KOPT-K1 (cell line): ENCODE measurements around the gene RARB.

Source experiments
- H3K27ac ChIP-seq: fragments of 200-600 bp; sonication (generic); 2 replicates; pipeline ENCODE4 v1.5.1; 2016; ENCODE audit warnings: antibody characterized with exemption, mild to moderate bottlenecking, low read depth, low read length; ENCODE audit not compliant: poor library complexity, severe bottlenecking
- H3K36me3 ChIP-seq: fragments of 200-600 bp; sonication (generic); 2 replicates; pipeline ENCODE4 v1.5.1; 2017; ENCODE audit warnings: antibody characterized with exemption, mild to moderate bottlenecking, low read length, moderate library complexity; ENCODE audit not compliant: insufficient read depth
- H3K9me3 ChIP-seq: fragments of 200-600 bp; sonication (generic); 2 replicates; pipeline ENCODE4 v1.5.1; 2017; ENCODE audit warnings: antibody characterized with exemption, low read length, mild to moderate bottlenecking; ENCODE audit not compliant: insufficient read depth, poor library complexity, severe bottlenecking

The RARB gene

GRCh38 chr3:25427942-25428788 lies at the start of gene RARB:
Gene RARB, plus strand, starts transcription at chr3:25428263. Its CDS starts 469 bp downstream, at chr3:25428732.
- Histone ChIP-seq H3K9me3 (no peaks in the 10 kb centered on the region), H3K27ac (no peak within 1 kb of the TSS), H3K36me3 (no peaks in the 10 kb centered on the region)

GRCh38 chr3:25378786-25379311 lies 49.2 kb upstream of the RARB start:
- Histone ChIP-seq H3K36me3 (no peaks in the 10 kb centered on the region), H3K9me3 (no peaks in the 10 kb centered on the region), H3K27ac (no peak overlapping the region)

- Histone ChIP-seq H3K9me3 (no peaks in the 10 kb centered on the region), H3K27ac (no peak overlapping the region), H3K36me3 (no peaks in the 10 kb centered on the region)
These were observed 47.8 kb upstream of the RARB start for GRCh38 chr3:25380222-25380739.

- Histone ChIP-seq H3K27ac (no peak overlapping the region), H3K9me3 (no peaks in the 10 kb centered on the region), H3K36me3 (no peaks in the 10 kb centered on the region)
These were observed 47.0 kb upstream of the RARB start for GRCh38 chr3:25381083-25381482.

DNA sequence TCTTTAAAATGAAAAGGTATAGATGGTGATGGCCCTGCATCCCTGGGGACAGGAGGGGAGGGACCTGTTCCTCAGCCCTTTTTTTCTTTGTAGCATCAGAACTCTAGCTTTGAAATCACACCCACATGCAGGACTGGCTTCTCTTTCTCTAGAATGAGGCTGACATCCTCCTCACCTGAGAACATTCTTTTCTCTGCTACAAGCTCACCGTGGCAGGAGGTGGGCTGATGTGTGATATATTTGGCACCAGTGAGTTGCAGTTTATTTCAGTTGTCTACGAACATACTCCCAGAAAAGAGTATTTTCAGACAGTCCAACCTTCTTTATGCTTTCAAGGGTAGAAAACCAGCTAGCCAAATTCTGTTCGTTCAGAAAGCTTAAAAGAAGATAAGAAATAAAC lies 43.6 kb upstream of the RARB start:
- H3K36me3 ChIP-seq, result no peaks in the 10 kb centered on the region
- no peaks in the 10 kb centered on the region for H3K9me3 ChIP-seq
- no peak overlapping the region for H3K27ac ChIP-seq

DNA sequence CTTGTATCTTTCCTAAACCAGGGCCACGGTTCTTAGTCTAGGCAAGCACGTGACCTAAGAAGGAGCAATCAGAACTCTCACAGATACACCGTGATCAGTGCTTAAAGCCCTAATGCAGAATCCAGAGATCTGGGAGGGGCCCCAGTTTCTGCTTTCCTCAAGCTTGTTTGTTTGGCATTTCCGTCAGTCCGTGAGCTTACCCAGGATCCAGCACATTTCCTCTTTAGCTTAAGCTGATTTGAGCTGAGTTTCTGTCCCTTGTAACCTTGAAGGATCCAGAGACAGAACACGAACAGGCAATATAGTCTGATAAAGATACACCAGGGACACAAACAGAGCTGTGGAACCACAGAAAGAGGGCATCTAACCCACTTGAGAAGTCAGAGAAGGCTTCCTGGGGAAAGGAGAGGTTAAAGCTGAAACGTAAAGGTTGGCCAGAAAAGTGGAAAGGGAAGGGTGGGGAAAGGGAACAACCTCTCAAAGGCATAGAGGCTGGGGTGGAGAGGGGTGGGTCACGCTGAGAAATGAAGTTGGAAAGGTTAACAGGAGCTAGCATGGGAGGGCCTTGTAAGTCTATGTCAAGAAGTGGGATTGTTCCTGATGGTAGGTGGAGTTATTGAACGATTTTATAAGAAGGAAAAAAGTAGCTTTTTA lies 42.1 kb upstream of the RARB start:
- H3K9me3 ChIP-seq, result no peaks in the 10 kb centered on the region
- no peak overlapping the region for H3K27ac ChIP-seq
- H3K36me3 ChIP-seq, result no peaks in the 10 kb centered on the region

DNA sequence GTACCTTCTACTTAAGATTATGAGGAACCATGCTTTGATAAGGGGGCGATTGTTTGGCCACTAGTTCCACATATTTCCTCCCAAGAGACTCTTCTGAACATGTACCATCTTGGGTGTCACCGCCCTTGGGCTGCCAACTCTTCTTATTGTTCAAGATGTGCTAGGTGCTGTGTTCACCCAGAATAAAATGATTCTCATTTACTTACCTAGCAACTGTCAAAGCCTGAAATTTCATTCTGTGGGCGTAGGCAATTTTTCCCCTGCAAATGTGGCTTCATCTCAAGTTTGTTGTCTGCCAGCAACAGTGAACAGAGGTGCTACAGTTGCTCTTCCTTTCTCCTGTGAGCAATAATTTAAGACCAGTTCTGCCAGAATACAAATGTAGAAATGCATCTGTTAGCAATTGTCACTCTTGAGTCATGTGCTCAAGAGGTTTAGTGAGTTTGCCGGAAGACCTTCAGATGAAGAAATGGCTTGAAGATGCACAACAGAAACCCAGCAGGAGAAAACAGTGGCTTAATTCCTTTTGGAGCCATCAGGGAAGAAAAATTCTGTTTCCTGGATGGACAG lies 41.3 kb upstream of the RARB start:
- Histone ChIP-seq H3K9me3 (no peaks in the 10 kb centered on the region), H3K27ac (no peak overlapping the region), H3K36me3 (no peaks in the 10 kb centered on the region)

DNA sequence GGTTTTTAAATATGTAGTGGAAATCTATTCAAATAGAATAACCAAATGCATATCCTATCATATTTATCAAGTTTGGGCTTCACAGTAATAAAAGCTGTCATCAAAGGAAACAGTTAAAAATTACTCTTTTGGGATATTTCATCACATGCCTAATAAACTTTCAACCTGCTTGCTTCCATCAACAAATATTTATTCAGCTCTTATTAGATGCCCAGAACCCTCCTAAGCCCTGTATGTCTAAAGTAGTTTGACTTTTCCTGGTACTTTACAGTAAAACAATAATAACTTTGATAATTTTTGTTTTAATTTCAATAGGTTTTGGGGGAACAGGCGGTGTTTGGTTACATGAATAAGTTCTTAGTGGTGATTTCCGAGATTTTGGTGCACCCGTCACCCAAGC lies 37.5 kb upstream of the RARB start:
- H3K36me3 ChIP-seq, result no peaks in the 10 kb centered on the region
- H3K27ac ChIP-seq, result no peak overlapping the region
- H3K9me3 ChIP-seq, result no peaks in the 10 kb centered on the region

DNA sequence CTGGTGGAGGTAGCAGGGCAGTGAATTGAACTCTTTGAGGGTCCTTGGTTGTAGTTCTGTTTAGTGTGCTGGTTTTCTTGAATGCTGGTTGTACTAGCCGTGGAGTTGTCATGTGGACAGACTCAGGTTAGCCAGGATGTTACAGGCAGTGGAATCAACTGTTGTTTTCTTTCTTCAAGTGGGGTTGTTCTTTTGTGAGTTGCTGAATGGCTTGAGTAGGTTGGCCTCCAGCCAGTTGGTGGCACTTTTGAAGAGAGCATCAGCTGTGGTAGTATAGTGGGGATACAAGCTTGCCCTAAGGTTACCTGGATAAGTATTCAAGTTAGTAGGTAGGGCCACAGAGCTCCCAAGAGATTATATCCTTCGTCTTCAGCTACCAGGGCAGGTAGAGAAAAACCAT lies 31.8 kb upstream of the RARB start:
- no peaks in the 10 kb centered on the region for H3K36me3 ChIP-seq
- H3K27ac ChIP-seq, result no peak overlapping the region
- no peaks in the 10 kb centered on the region for H3K9me3 ChIP-seq

GRCh38 chr3:25396686-25397085 lies 31.4 kb upstream of the RARB start:
- H3K9me3 ChIP-seq, result no peaks in the 10 kb centered on the region
- H3K36me3 ChIP-seq, result no peaks in the 10 kb centered on the region
- H3K27ac ChIP-seq, result no peak overlapping the region

DNA sequence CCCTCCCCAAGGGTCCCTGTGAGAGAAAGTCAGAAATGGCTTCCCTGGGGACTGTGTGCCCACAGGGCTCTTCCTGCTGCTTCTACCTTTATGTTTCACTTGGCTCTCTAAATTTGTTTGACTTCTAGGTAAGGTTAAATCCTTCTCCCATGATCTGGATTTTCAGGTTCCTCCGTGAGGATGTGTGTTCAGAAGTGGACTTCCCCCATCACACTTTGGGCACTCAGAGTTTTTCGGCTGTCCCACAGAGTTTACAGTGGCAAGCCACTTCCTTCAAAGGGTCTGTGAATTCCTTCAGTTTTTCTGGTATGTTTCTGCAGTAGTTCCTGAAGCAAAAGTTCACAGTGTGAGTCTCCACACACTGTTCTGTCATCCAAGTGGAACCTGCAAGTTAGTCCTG lies 30.9 kb upstream of the RARB start:
- no peaks in the 10 kb centered on the region for H3K36me3 ChIP-seq
- H3K9me3 ChIP-seq, result no peaks in the 10 kb centered on the region
- H3K27ac ChIP-seq, result no peak overlapping the region

DNA sequence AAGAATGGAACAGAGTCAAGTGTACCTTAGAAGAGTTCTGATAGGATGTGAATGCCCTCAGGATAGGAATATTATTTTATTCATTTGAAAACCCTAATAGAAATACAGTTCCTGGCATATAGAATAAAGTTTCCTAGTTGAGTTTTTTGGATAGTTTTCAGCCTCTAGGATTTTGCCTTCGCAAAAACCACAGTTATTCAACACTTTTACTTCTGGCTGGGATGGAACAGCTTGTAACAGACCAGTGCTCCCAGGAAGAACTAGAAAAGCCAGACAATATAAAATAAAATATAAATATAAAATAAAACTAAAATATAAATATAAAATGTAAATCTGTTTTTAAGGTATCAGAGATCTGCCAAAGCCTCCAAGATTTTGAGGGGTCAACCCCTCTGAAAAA lies 27.5 kb upstream of the RARB start:
- Histone ChIP-seq H3K9me3 (no peaks in the 10 kb centered on the region), H3K27ac (no peak overlapping the region), H3K36me3 (no peaks in the 10 kb centered on the region)

DNA sequence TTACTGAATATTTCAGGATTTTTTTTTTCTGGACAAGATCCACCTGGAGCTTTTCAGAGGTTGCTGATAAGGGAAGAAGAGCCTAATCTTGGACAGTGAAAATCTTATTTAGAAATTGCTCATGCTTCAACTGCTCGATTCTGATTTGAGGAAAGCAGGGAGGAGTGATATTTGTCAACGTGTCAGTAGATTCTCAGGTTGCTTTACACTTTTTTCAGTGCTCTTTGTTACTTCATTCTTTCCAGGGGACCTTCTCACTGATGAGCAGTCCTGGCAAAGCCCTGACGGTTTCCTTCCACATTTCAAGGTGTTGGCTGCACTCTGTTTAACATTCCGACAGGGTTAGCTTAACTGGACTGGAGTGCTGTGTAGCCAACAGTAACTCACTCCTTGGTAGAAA lies 24.1 kb upstream of the RARB start:
- Histone ChIP-seq H3K27ac (no peak overlapping the region), H3K9me3 (no peaks in the 10 kb centered on the region), H3K36me3 (no peaks in the 10 kb centered on the region)

DNA sequence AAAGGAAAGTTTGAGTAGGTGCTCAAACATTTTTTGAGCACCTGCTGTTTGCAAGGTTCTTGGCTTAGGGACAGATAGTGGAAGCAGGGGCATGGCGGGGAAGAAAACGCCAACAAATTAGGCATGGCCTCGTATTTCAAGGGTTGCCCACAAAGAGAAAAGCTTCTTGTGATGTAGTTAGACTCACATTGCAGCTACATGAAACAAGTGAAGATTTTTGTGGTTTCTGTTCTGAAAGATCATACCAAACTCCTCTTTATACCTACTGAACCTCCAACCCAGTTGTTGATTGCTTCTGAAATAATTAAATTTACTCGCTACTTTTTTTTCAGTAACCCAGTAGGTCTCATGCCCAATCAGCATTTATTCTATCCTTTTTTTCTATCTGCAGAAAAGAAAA lies 23.5 kb upstream of the RARB start:
- Histone ChIP-seq H3K9me3 (no peaks in the 10 kb centered on the region), H3K27ac (no peak overlapping the region), H3K36me3 (no peaks in the 10 kb centered on the region)

DNA sequence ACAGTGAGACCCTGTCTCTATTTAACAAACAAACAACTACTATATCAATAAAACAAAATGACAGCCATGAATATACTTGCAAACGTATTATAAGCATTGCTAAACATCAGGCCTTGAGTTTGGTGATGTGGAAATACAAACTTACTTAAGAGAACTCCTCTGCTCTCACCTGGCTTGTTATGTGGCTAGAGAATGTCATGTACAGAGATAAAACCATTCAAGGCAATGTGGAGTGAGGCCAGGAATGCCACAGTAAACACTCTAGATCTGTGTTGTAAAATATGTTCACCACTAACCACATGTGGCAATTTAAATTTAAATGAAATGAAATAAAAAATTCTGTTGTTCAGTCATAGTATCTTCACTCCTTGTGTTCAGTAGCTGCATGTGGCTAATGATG lies 22.7 kb upstream of the RARB start:
- H3K27ac ChIP-seq, result no peak overlapping the region
- H3K9me3 ChIP-seq, result no peaks in the 10 kb centered on the region
- no peaks in the 10 kb centered on the region for H3K36me3 ChIP-seq
